Gastroesophageal sphincter (tissue), 4 donors: ENCODE measurements around the gene BLOC1S4. TPM values are rescaled to one million over a fixed set of nuclear protein-coding genes. Genes with fewer than 3 reads are reported as not detected.
"Not testable (repeated sequence)": the region's sequence is repeated elsewhere in the genome, so short reads cannot be mapped to it uniquely, and the experiment has no call there.

ENCODE experiments used
- ATAC-seq: fragments of 150-250 bp; one replicate; pipeline ENCODE4 v1.9.1; 2016; ENCODE audit warnings: mild to moderate bottlenecking, moderate library complexity
- H3K27ac ChIP-seq, 4 donors: fragments of 200-600 bp; sonication (generic) in 3 of 4; 1 replicate in 3 of 4; 2 replicates in 1 of 4; pipeline ENCODE4 v1.5.1; 2016 to 2019
- H3K27me3 ChIP-seq: fragments of 200-600 bp; sonication (generic); one replicate; pipeline ENCODE4 v1.5.1; 2019
- H3K36me3 ChIP-seq, 2 donors: fragments of 200-600 bp; sonication (generic); one replicate each; pipeline ENCODE4 v1.5.1; 2019; ENCODE audit warnings: control low read depth in 1 of 2
- H3K4me1 ChIP-seq, 3 donors: fragments of 200-600 bp; sonication (generic); 1 replicate in 2 of 3; 2 replicates in 1 of 3; pipeline ENCODE4 v1.5.1; 2016 to 2019; ENCODE audit warnings: control low read depth in 2 of 3
- H3K4me3 ChIP-seq, 2 donors: fragments of 200-600 bp; sonication (generic); one replicate each; pipeline ENCODE4 v1.5.1; 2019; ENCODE audit warnings: mild to moderate bottlenecking in 1 of 2, moderate library complexity in 1 of 2
- H3K9me3 ChIP-seq, 3 donors: fragments of 200-600 bp; sonication (generic); one replicate each; pipeline ENCODE4 v1.5.1; 2017 to 2019; ENCODE audit warnings: control low read depth in 2 of 3
- EP300 ChIP-seq: sonication (generic); formaldehyde crosslinking; IDR thresholded peaks from one replicate; pipeline ENCODE4 v1.6.1; 2017; ENCODE audit warnings: antibody characterized with exemption, mild to moderate bottlenecking
- POLR2A ChIP-seq, 2 donors: fragments of 450-650 bp; IDR thresholded peaks; one replicate each; pipeline ENCODE4 v1.6.1; 2017; ENCODE audit warnings: antibody characterized with exemption in 2 of 2, mild to moderate bottlenecking in 2 of 2, moderate library complexity in 1 of 2
- POLR2AphosphoS5 ChIP-seq: sonication (generic); formaldehyde crosslinking; IDR thresholded peaks from one replicate; pipeline ENCODE4 v1.6.1; 2017; ENCODE audit warnings: antibody characterized with exemption
- WGBS, 2 donors: methylation state at CpG; one replicate each; pipeline ENCODE4 v1.1.5; 2018; ENCODE audit warnings: low coverage in 1 of 2; 5-methylcytosine and 5-hydroxymethylcytosine counted together
- total RNA-seq, 4 donors: library from RNA; depleted of rRNA; stranded (reverse); fragments of >200 nt; gene quantifications; one replicate each; pipeline ENCODE4 v1.1.0, GENCODE V29; 2016
- TF ChIP-seq, protein P1 (sequence below), 4 experiments: fragments of 200-600 bp in 2 of 4; fragments of 450-650 bp in 2 of 4; sonication (generic) in 1 of 4; IDR thresholded peaks; one replicate each; pipeline ENCODE4 v1.5.1; 2017 to 2019; ENCODE audit warnings: antibody characterized with exemption in 4 of 4, mild to moderate bottlenecking in 2 of 4, moderate library complexity in 2 of 4

Gene BLOC1S4
- total RNA-seq, 4 donors from 2014 or later = 10.1 to 20.7 (median 18.7) TPM

GRCh38 chr4:6673191-6673659 lies 42.7 kb upstream of the BLOC1S4 start:
- H3K9me3 ChIP-seq, H3K27me3 ChIP-seq, ATAC-seq: not testable (repeated sequence)
- peaks cover 0 to 51% (median 27%) of the 10 kb centered on the region in 3 donors for H3K4me1 ChIP-seq
- peak overlapping the region; percentile 57 to 94 (median 89) for H3K27ac ChIP-seq
- WGBS, 2 donors = 23% methylated on average over 12 of the region's 14 CpGs; no CpG with 5 or more reads in 1 of the 2 donors
- H3K36me3 ChIP-seq = peaks cover 0 to 37% of the 10 kb centered on the region in 2 donors
- H3K4me3 ChIP-seq = peak overlapping the region; percentile 79 to 90
- TF ChIP-seq POLR2A (IDR thresholded peaks at IDR 0.05) (peak in 1 of 2 donors; percentile 17), POLR2AphosphoS5 (peak; percentile 21)

GRCh38 chr4:6673660-6674499 lies 42.1 kb upstream of the BLOC1S4 start:
- Histone ChIP-seq H3K9me3 (no peaks in the 10 kb centered on the region), H3K4me1 (peaks cover 0 to 51% (median 27%) of the 10 kb centered on the region in 3 donors), H3K36me3 (peaks cover 0 to 31% of the 10 kb centered on the region in 2 donors), H3K27me3 (no peaks in the 10 kb centered on the region), H3K27ac (peak overlapping the region; percentile 58 to 94 (median 89)), H3K4me3 (peak overlapping the region; percentile 79 to 90)
- peak; percentile 98 for ATAC-seq
- 36% methylated on average over 4 of the region's 89 CpGs; no CpG with 5 or more reads in 1 of the 2 donors for WGBS, 2 donors
- TF ChIP-seq, protein P1, sequence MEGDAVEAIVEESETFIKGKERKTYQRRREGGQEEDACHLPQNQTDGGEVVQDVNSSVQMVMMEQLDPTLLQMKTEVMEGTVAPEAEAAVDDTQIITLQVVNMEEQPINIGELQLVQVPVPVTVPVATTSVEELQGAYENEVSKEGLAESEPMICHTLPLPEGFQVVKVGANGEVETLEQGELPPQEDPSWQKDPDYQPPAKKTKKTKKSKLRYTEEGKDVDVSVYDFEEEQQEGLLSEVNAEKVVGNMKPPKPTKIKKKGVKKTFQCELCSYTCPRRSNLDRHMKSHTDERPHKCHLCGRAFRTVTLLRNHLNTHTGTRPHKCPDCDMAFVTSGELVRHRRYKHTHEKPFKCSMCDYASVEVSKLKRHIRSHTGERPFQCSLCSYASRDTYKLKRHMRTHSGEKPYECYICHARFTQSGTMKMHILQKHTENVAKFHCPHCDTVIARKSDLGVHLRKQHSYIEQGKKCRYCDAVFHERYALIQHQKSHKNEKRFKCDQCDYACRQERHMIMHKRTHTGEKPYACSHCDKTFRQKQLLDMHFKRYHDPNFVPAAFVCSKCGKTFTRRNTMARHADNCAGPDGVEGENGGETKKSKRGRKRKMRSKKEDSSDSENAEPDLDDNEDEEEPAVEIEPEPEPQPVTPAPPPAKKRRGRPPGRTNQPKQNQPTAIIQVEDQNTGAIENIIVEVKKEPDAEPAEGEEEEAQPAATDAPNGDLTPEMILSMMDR (IDR thresholded peaks at IDR 0.05) = peak in 2 of 4 experiments; percentile 1 to 37
- TF ChIP-seq EP300 (no peak), POLR2A (IDR thresholded peaks at IDR 0.05) (peak; percentile 52 to 55), POLR2AphosphoS5 (peak; percentile 79)

DNA sequence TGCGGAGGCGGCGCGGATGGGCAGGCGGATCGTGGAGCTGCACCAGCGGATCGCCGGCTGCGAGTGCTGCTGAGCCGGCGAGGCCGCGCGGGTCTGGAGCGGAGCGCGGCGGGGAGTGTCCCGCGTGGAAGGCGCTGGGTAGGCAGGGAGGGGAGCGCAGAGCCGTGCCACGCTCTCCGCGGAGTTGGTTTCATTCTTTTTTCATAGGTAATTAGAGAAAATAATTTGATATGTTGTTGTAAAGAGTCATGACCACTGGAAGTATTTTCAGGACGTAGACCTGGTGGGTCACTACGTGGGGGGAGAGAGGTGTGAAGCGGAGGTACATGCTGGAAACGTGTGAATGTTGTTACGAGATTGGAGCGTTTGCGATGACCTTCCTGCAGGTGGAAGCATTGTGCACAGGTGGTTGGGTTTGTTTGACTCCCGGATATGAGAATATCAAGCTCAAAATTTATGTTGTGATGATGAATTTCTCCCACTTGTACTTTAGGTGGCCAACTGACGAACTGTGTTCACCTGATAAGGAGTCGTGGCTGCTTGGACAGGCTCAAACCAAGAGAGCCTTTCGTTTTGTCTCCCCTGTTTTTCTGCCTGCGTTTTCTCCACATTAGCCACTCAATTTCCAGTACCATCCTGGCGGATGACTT lies 41.3 kb upstream of the BLOC1S4 start:
- no peak for ATAC-seq
- Histone ChIP-seq H3K9me3 (no peaks in the 10 kb centered on the region), H3K27ac (peak overlapping the region; percentile 58 to 94 (median 89)), H3K36me3 (peaks cover 0 to 23% of the 10 kb centered on the region in 2 donors), H3K4me3 (peak overlapping the region; percentile 79 to 90), H3K4me1 (peaks cover 0 to 51% (median 27%) of the 10 kb centered on the region in 3 donors), H3K27me3 (no peaks in the 10 kb centered on the region)
- WGBS, 2 donors = 16 to 30% methylated on average over 7 to 12 of the region's 40 CpGs
- TF ChIP-seq POLR2AphosphoS5 (no peak), EP300 (no peak), POLR2A (IDR thresholded peaks at IDR 0.05) (no peak)
- TF ChIP-seq, protein P1 (IDR thresholded peaks at IDR 0.05) = peak in 2 of 4 experiments; percentile 4 to 32

DNA sequence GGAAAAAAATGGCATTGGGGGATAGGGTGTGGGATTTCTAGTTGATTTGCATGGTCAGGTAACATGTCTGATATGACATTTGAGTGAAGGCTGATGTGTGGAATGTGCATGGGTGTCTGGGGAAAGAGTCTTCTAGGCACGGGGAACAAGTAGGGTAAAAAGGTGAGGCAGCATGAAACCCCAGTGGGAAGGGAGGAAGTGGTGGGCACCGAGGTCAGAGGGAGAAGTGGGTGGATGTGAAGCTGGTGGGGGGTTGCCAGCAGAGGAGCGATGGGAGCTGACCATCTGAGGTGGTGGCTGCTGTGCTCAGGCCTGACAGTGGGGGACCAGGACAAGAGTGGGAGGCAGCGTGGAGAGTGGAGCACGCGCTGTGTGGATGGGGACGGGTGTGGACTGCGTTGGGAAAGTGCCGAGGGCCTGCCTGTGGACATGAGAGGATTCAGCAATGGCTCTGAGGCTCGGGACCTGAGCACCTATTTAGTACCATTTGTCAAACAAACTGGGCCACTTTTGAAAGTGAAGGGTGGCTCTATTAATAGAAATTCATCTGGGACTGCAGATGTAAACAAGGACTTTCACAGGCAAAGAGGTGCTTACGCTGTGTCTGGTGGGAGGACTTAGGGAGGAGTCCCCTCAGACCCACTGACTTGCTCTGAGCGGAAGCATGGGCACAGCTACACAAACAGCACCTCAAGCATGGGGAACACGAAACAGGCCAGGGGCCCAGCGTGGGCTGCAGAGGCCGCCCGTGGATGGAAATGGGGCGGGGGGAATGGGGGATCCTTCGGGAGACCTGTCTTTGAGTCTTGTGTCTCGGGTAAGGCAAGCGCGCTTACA lies 39.0 kb upstream of the BLOC1S4 start:
- H3K27me3 ChIP-seq = no peaks in the 10 kb centered on the region
- no peak for ATAC-seq
- H3K36me3 ChIP-seq = peaks cover 0 to 19% of the 10 kb centered on the region in 2 donors
- peak overlapping the region in 1 of 4 donors; percentile 94 for H3K27ac ChIP-seq
- WGBS, 2 donors = 74 to 79% methylated on average over 10 to 16 of the region's 21 CpGs
- H3K9me3 ChIP-seq = peaks cover 0 to 5% (median 0%) of the 10 kb centered on the region in 3 donors
- peak overlapping the region in 1 of 2 donors; percentile 13 for H3K4me3 ChIP-seq
- TF ChIP-seq POLR2A (IDR thresholded peaks at IDR 0.05) (no peak), POLR2AphosphoS5 (peak; percentile 47), EP300 (no peak)
- TF ChIP-seq, protein P1 (IDR thresholded peaks at IDR 0.05) = no peak
- H3K4me1 ChIP-seq = peaks cover 0 to 51% (median 27%) of the 10 kb centered on the region in 3 donors
